HG03108 (cell line): ENCODE measurements around the gene SNX22.

Experiments used
- ATAC-seq: cut with Tn5 transposase; IDR thresholded peaks from one replicate; pipeline ENCODE4 v1.9.1; 2021; ENCODE audit warnings: moderate library complexity; ENCODE audit not compliant: unreplicated experiment

SNX22 gene

DNA sequence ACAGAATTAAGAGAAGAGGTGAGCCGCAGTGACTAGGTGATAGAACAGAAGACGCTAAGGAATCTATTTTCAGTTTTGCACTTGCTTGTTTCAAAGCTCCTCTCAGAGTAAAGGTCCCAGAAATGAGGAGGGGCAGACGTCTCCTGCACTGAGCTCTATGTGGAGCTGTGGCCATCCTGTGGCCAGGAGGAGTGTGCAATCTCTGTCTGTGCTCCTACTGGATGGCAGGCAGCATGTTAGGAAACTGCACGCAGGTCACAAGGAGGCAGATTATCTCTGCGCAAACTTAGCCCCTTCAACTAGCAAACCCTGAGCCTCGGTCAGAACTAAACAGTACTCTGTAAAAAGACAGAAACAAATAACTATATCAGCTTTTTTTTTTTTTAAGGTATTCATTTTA lies 42.4 kb downstream of the SNX22 start:
- ATAC-seq, result no peak

DNA sequence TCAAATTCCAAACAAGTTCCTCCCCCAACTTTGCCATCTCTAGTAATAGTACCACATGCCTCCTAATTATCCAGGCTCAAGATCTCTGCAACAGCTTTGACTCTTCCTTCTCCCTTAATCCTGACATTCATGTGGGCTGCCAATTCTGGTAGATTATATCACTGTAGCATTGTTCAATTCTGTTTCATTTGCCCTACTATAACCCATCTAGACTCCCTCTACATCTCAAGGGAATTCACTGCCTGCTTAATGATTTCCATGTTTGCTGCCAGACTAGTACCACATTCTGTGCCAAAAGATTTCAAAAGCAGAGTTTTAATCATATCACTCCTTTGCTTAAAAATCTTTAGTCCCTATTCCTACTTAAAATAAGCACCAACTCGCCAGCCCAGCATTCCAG lies 45.9 kb downstream of the SNX22 start:
- no peak for ATAC-seq

DNA sequence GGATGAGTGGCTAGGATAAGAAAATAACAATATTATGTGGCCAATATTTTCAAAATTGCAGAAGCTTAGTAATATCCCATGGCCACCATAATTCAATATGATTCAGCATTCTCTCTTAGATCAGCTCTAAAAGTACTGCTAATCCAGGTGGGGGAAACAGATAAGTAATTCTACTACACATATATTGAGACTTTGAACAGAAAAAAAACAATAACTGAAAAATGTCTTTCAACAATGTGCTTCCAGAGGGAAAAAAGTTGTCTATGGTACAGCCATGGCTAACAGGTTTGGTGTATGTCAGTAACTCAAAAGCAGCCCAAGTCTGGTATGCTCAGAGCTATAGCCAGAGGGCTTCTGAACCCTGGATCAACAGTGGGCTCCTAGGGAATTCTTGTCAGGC lies 53.7 kb downstream of the SNX22 start:
- no peak for ATAC-seq
